Endothelial cell of umbilical vein (primary cell): ENCODE results near the gene ADSL. TPM values are rescaled to one million over a fixed set of nuclear protein-coding genes. Genes with fewer than 3 reads are reported as not detected.

ENCODE experiments used
- BruUV-seq: library from RNA; stranded (reverse); fragments of 400-500 nt; replicated peaks from 2 replicates; lab custom pipeline; 2021; lab: Mats Ljungman, UMichigan
- CTCF ChIA-PET: fragments of 300-600, 350-600 bp; sonication (Branson Sonifier 250); formaldehyde crosslinking; loops from one replicate; lab custom pipeline; 2021; ENCODE audit warnings: antibody characterized with exemption, inconsistent platforms; lab: Charles Lee
- POLR2A ChIA-PET: fragments of 300-600, 350-600 bp; sonication (Branson Sonifier 250); formaldehyde crosslinking; loops from one replicate; lab custom pipeline; 2021; ENCODE audit warnings: antibody characterized with exemption, inconsistent platforms; lab: Charles Lee
- DNase-seq: peaks from one replicate; pipeline ENCODE4 v3.0.0-alpha.2; 2011; ENCODE audit warnings: low read depth, low spot score
- FAIRE-seq: peaks from 2 replicates; lab custom pipeline; 2011; peaks lifted over from hg19 to GRCh38; lab: Jason Lieb, UNC
- H2AFZ ChIP-seq: 2 replicates; pipeline ENCODE4 v1.6.0; 2012; ENCODE audit warnings: low read depth, low read length, control low read depth, inconsistent platforms
- H3K27ac ChIP-seq: 2 replicates; pipeline ENCODE4 v1.5.1; 2011; ENCODE audit warnings: low read depth, mild to moderate bottlenecking, control low read depth, low read length, moderate library complexity; ENCODE audit not compliant: insufficient read depth
- H3K27me3 ChIP-seq, 2 experiments: 2 replicates each; pipeline versions ENCODE4 v1.6.0 to v1.6.1; 2011; ENCODE audit warnings: low read length in 2 of 2, mixed read lengths in 1 of 2; ENCODE audit not compliant: control insufficient read depth in 2 of 2, insufficient read depth in 2 of 2
- H3K36me3 ChIP-seq, 2 experiments: 2 replicates in 1 of 2; 3 replicates in 1 of 2; pipeline ENCODE4 v1.5.1; 2011; ENCODE audit warnings: low read length in 2 of 2, mild to moderate bottlenecking in 1 of 2, moderate library complexity in 1 of 2; ENCODE audit not compliant: control insufficient read depth in 2 of 2, insufficient read depth in 2 of 2; ENCODE audit errors: extremely low read depth in 1 of 2
- H3K4me1 ChIP-seq: 3 replicates; pipeline ENCODE4 v1.5.1; 2011; ENCODE audit warnings: mild to moderate bottlenecking, low read length; ENCODE audit not compliant: control insufficient read depth, insufficient read depth; ENCODE audit errors: extremely low read depth
- H3K4me2 ChIP-seq: 2 replicates; pipeline ENCODE4 v1.6.1; 2011; ENCODE audit warnings: low read length, control low read depth, mixed read lengths; ENCODE audit not compliant: insufficient read depth
- H3K4me3 ChIP-seq, 3 experiments: fragments of 200-600 bp in 1 of 3; sonication (generic), shearing (Covaris generic) in 1 of 3; replicated peaks in 1 of 3; 2 replicates each; pipeline ENCODE4 v1.5.1; 2011 to 2016; ENCODE audit warnings: control low read depth in 3 of 3, low read length in 3 of 3, mild to moderate bottlenecking in 2 of 3, inconsistent platforms in 1 of 3, low read depth in 1 of 3, moderate library complexity in 1 of 3; ENCODE audit not compliant: insufficient read depth in 1 of 3
- H3K79me2 ChIP-seq: 2 replicates; pipeline ENCODE4 v1.6.0; 2012; ENCODE audit warnings: low read length, inconsistent platforms; ENCODE audit not compliant: control insufficient read depth, insufficient read depth
- H3K9ac ChIP-seq: replicated peaks from 2 replicates; pipeline ENCODE3; 2011; ENCODE audit warnings: low read length, control low read depth; ENCODE audit not compliant: insufficient read depth; ENCODE audit errors: extremely low read depth
- H3K9me1 ChIP-seq: replicated peaks from 3 replicates; pipeline ENCODE4 v1.6.0; 2011; ENCODE audit warnings: mild to moderate bottlenecking, low read length; ENCODE audit not compliant: control insufficient read depth, insufficient read depth; ENCODE audit errors: extremely low read depth
- H3K9me3 ChIP-seq: replicated peaks from 2 replicates; pipeline ENCODE4 v1.5.1; 2012; ENCODE audit warnings: low read length, inconsistent platforms; ENCODE audit not compliant: control insufficient read depth, insufficient read depth
- H4K20me1 ChIP-seq: replicated peaks from 2 replicates; pipeline ENCODE3; 2011; ENCODE audit warnings: mild to moderate bottlenecking, low read length; ENCODE audit not compliant: control insufficient read depth, insufficient read depth; ENCODE audit errors: extremely low read depth
- EZH2 ChIP-seq: IDR thresholded peaks from 2 replicates; pipeline ENCODE4 v1.6.1; 2012; ENCODE audit warnings: borderline replicate concordance, low read depth, mild to moderate bottlenecking, moderate library complexity, low read length, inconsistent platforms; ENCODE audit not compliant: severe bottlenecking
- FOS ChIP-seq: IDR thresholded peaks from 2 replicates; pipeline ENCODE4 v1.6.1; 2011; ENCODE audit warnings: mild to moderate bottlenecking, low read length, moderate library complexity, borderline replicate concordance; ENCODE audit not compliant: insufficient read depth
- GATA2 ChIP-seq: IDR thresholded peaks from 2 replicates; pipeline ENCODE4 v1.7.0; 2011; ENCODE audit warnings: low read depth, mild to moderate bottlenecking, moderate library complexity, mixed read lengths, low read length; ENCODE audit not compliant: insufficient read length, insufficient read depth
- JUN ChIP-seq: IDR thresholded peaks from 2 replicates; pipeline ENCODE4 v1.6.1; 2011; ENCODE audit warnings: borderline replicate concordance, low read depth; ENCODE audit not compliant: insufficient read length, insufficient read depth
- MYC ChIP-seq: IDR thresholded peaks from one replicate; pipeline ENCODE4 v1.6.1; 2011; ENCODE audit warnings: mild to moderate bottlenecking, low read depth, low read length
- POLR2A ChIP-seq: IDR thresholded peaks from 2 replicates; pipeline ENCODE4 v1.6.1; 2012; ENCODE audit warnings: low read depth, mild to moderate bottlenecking, control low read depth, low read length
- POLR2AphosphoS5 ChIP-seq: IDR thresholded peaks from 2 replicates; pipeline ENCODE4 v1.6.1; 2012; ENCODE audit warnings: low read depth, mild to moderate bottlenecking, control low read depth, low read length, moderate library complexity; ENCODE audit not compliant: insufficient read depth
- dilution Hi-C: fragments of 300-500 bp; cut with MboI; formaldehyde crosslinking; loops from one replicate; pipeline ENCODE4 v1.15.0; 2019; ENCODE audit warnings: low sequenced_read_pairs; ENCODE audit not compliant: extremely low pct_ligation_motif_present
- intact Hi-C: fragments of 100-400 bp; cut with micrococcal nuclease; formaldehyde crosslinking; loops from one replicate; pipeline ENCODE4 v1.10.0; 2022
- polyA plus RNA-seq, 4 experiments: library from polyadenylated mRNA; depleted of rRNA in 3 of 4; stranded (reverse) in 3 of 4; unstranded in 1 of 4; fragments of >200 nt; gene quantifications; 2 replicates each; pipeline versions ENCODE4 v1.2.1 to v1.2.3, GENCODE V29; 2011 to 2012; ENCODE audit warnings: missing spikeins in 1 of 4
- total RNA-seq: library from RNA; stranded (reverse); gene quantifications from 2 replicates; pipeline ENCODE4 v1.2.3, GENCODE V29; 2021
- TF ChIP-seq, protein P1 (sequence below): IDR thresholded peaks from 2 replicates; pipeline ENCODE4 v1.6.1; 2011; ENCODE audit not compliant: insufficient read depth, insufficient read length
- TF ChIP-seq, protein P2 (sequence below), 2 donors: IDR thresholded peaks; 1 replicate in 1 of 2; 2 replicates in 1 of 2; pipeline ENCODE4 v1.5.1; 2011; ENCODE audit warnings: low read length in 2 of 2, mild to moderate bottlenecking in 2 of 2, moderate library complexity in 2 of 2, control low read depth in 1 of 2, inconsistent platforms in 1 of 2, low read depth in 1 of 2; ENCODE audit not compliant: insufficient read depth in 1 of 2; ENCODE audit errors: extremely low read depth in 1 of 2

ADSL gene
- total and polyA plus RNA-seq, 2 donors (not counting 3 experiments of a cell fraction or from before 2014, with no cell fraction given) = 103 to 141 TPM

DNA sequence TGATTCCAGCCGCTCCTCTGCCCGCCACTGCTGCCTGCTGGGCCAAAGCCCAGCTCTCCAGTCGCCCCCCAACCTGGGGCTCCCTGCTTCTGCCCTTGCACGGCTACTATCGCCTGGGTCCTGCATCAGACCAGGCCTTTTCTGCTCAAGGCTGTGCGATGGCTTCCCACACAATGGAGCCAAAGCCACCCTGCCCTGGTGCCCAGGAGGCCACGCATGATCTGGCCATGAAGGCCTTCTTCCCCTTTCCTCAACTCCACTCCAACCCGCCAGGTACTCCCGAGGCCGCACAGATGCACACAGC, 69.9 kb downstream of the ADSL start:
- Histone ChIP-seq H3K27ac (no peak overlapping the region), H3K9me1 (no peaks in the 10 kb centered on the region), H3K9ac (no peak overlapping the region), H3K79me2 (no peaks in the 10 kb centered on the region), H4K20me1 (no peaks in the 10 kb centered on the region), H3K4me3 (no peak overlapping the region), H3K4me1 (no peaks in the 10 kb centered on the region), H2AFZ (no peak overlapping the region), H3K36me3 (peaks cover 2 to 39% of the 10 kb centered on the region in 2 experiments), H3K4me2 (no peak overlapping the region), H3K9me3 (no peaks in the 10 kb centered on the region), H3K27me3 (no peaks in the 10 kb centered on the region)
- ChIA-PET CTCF (no interaction called here), POLR2A (no interaction called here)
- intact Hi-C loops (no loop called here), dilution Hi-C loops (no loop called here)
- no peak for DNase-seq
- TF ChIP-seq POLR2A (no peak), FOS (no peak), POLR2AphosphoS5 (no peak), GATA2 (no peak), MYC (no peak), EZH2 (no peak), JUN (no peak)
- TF ChIP-seq, protein P1, sequence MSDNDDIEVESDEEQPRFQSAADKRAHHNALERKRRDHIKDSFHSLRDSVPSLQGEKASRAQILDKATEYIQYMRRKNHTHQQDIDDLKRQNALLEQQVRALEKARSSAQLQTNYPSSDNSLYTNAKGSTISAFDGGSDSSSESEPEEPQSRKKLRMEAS = no peak
- TF ChIP-seq, protein P2, sequence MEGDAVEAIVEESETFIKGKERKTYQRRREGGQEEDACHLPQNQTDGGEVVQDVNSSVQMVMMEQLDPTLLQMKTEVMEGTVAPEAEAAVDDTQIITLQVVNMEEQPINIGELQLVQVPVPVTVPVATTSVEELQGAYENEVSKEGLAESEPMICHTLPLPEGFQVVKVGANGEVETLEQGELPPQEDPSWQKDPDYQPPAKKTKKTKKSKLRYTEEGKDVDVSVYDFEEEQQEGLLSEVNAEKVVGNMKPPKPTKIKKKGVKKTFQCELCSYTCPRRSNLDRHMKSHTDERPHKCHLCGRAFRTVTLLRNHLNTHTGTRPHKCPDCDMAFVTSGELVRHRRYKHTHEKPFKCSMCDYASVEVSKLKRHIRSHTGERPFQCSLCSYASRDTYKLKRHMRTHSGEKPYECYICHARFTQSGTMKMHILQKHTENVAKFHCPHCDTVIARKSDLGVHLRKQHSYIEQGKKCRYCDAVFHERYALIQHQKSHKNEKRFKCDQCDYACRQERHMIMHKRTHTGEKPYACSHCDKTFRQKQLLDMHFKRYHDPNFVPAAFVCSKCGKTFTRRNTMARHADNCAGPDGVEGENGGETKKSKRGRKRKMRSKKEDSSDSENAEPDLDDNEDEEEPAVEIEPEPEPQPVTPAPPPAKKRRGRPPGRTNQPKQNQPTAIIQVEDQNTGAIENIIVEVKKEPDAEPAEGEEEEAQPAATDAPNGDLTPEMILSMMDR (IDR thresholded peaks at IDR 0.05; ENCODE audit: extremely low read depth in 1 of 2, insufficient read depth in 1 of 2, low read depth in 1 of 2, low read length in 2 of 2) = no peak
- no TSS peak for BruUV-seq
- FAIRE-seq = no peak
